HepG2 (cell line): Measurements from ENCODE around the gene CD58. TPM values are rescaled to one million over a fixed set of nuclear protein-coding genes. Genes with fewer than 3 reads are reported as not detected.
A peak's percentile ranks its signal among the peaks of the same experiment; 100 is the strongest.

ENCODE experiments used
- AHDC1 ChIP-seq: sonication (generic); formaldehyde crosslinking; IDR thresholded peaks from 2 replicates; pipeline ENCODE4 v1.5.1; 2020; ENCODE audit warnings: mild to moderate bottlenecking, missing genetic modification reagents, borderline replicate concordance
- GATA4 ChIP-seq: sonication (generic); IDR thresholded peaks from 2 replicates; pipeline ENCODE4 v1.6.1; 2016; ENCODE audit warnings: antibody characterized with exemption, low read depth, borderline replicate concordance
- HOXA9 ChIP-seq: sonication (generic); formaldehyde crosslinking; IDR thresholded peaks from 2 replicates; pipeline ENCODE4 v1.8.1; 2022; ENCODE audit warnings: missing genetic modification reagents, mild to moderate bottlenecking, moderate library complexity, borderline replicate concordance
- KDM5A ChIP-seq: fragments of 200-600 bp; sonication (generic); IDR thresholded peaks from 2 replicates; pipeline ENCODE4 v1.7.0; 2018; ENCODE audit warnings: antibody characterized with exemption, mild to moderate bottlenecking, low read length, borderline replicate concordance
- WIZ ChIP-seq: sonication (generic); formaldehyde crosslinking; IDR thresholded peaks from 2 replicates; pipeline ENCODE4 v1.5.1; 2020; ENCODE audit warnings: mild to moderate bottlenecking, missing genetic modification reagents
- ZC3H4 ChIP-seq: sonication (generic); formaldehyde crosslinking; IDR thresholded peaks from 2 replicates; pipeline ENCODE4 v1.4.0; 2020; ENCODE audit warnings: missing genetic modification reagents, borderline replicate concordance
- ZNF138 ChIP-seq: sonication (generic); formaldehyde crosslinking; IDR thresholded peaks from 2 replicates; pipeline ENCODE4 v1.5.0; 2020; ENCODE audit warnings: mild to moderate bottlenecking, low read depth, missing genetic modification reagents
- ZNF235 ChIP-seq: sonication (generic); formaldehyde crosslinking; IDR thresholded peaks from 2 replicates; pipeline ENCODE4 v1.8.1; 2023; ENCODE audit warnings: mild to moderate bottlenecking, missing genetic modification reagents, borderline replicate concordance
- ZNF362 ChIP-seq: sonication (generic); formaldehyde crosslinking; IDR thresholded peaks from 2 replicates; pipeline ENCODE4 v1.4.0; 2020; ENCODE audit warnings: missing genetic modification reagents, mild to moderate bottlenecking, borderline replicate concordance
- ZSCAN22 ChIP-seq: sonication (generic); formaldehyde crosslinking; IDR thresholded peaks from 2 replicates; pipeline ENCODE4 v1.4.0; 2020; ENCODE audit warnings: mild to moderate bottlenecking, missing genetic modification reagents
- ZSCAN9 ChIP-seq: IDR thresholded peaks from 2 replicates; pipeline ENCODE4 v1.6.1; 2016; ENCODE audit warnings: borderline replicate concordance
- polyA plus RNA-seq, 8 experiments: library from polyadenylated mRNA; depleted of rRNA in 3 of 8; stranded (reverse) in 7 of 8; unstranded in 1 of 8; fragments of >200 nt; fragmentation: Illumina TruSeq in 4 of 8; extraction: Trizol in 4 of 8; gene quantifications; 2 replicates each; pipeline versions ENCODE4 v1.2.1 to v1.2.3, GENCODE V29; 2011 to 2016; ENCODE audit warnings: low read depth in 4 of 8, missing spikeins in 1 of 8, mixed read lengths in 1 of 8; ENCODE audit not compliant: insufficient read depth in 1 of 8
- total RNA-seq, 5 experiments: library from RNA; depleted of rRNA; stranded (reverse); fragments of >200 nt; fragmentation: Illumina TruSeq; extraction: Trizol; gene quantifications; 2 replicates each; pipeline ENCODE4 v1.2.3, GENCODE V29; 2016; ENCODE audit warnings: low read depth in 1 of 5
- TF ChIP-seq, protein P1 (sequence below): sonication (generic); formaldehyde crosslinking; IDR thresholded peaks from 2 replicates; pipeline ENCODE4 v1.5.1; 2020; ENCODE audit warnings: missing genetic modification reagents, mild to moderate bottlenecking, borderline replicate concordance
- TF ChIP-seq, protein P2 (sequence below): sonication (generic); formaldehyde crosslinking; IDR thresholded peaks from 2 replicates; pipeline ENCODE4 v1.9.0; 2022; ENCODE audit warnings: low read depth, missing genetic modification reagents
- TF ChIP-seq, protein P3 (sequence below): sonication (generic); formaldehyde crosslinking; IDR thresholded peaks from 2 replicates; pipeline ENCODE4 v1.5.0; 2020; ENCODE audit warnings: mild to moderate bottlenecking, low read depth, missing genetic modification reagents, borderline replicate concordance
- TF ChIP-seq, protein P4 (sequence below): sonication (generic); formaldehyde crosslinking; IDR thresholded peaks from 2 replicates; pipeline ENCODE4 v1.8.0; 2022; ENCODE audit warnings: mild to moderate bottlenecking, missing genetic modification reagents, borderline replicate concordance

The CD58 gene
- total and polyA plus RNA-seq, 2 of the 13 experiments (the other 11 are each of a cell fraction or from before 2014, with no cell fraction given): 9.4 to 13.5 TPM

GRCh38 chr1:116474921-116475849 lies 95.6 kb downstream of the CD58 start (continued):
- TF ChIP-seq WIZ (CRISPR knock-in tag): no peak; the same call in 1 of the 2 replicates
- peak; percentile 75; the same call in 1 of the 2 replicates for TF ChIP-seq ZSCAN22 (CRISPR knock-in tag)
- no peak; the same call in 1 of the 2 replicates for TF ChIP-seq GATA4
- TF ChIP-seq KDM5A: no peak
- TF ChIP-seq ZNF362 (CRISPR knock-in tag): peak; percentile 50; the same call in 1 of the 2 replicates
- TF ChIP-seq, protein P1, sequence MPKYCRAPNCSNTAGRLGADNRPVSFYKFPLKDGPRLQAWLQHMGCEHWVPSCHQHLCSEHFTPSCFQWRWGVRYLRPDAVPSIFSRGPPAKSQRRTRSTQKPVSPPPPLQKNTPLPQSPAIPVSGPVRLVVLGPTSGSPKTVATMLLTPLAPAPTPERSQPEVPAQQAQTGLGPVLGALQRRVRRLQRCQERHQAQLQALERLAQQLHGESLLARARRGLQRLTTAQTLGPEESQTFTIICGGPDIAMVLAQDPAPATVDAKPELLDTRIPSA (CRISPR knock-in tag): no peak
- TF ChIP-seq ZC3H4 (CRISPR knock-in tag): no peak
- TF ChIP-seq AHDC1 (CRISPR knock-in tag): peak; percentile 86; the same call in 1 of the 2 replicates
- peak; percentile 57; the same call in 1 of the 2 replicates for TF ChIP-seq ZNF235
- TF ChIP-seq, protein P2, sequence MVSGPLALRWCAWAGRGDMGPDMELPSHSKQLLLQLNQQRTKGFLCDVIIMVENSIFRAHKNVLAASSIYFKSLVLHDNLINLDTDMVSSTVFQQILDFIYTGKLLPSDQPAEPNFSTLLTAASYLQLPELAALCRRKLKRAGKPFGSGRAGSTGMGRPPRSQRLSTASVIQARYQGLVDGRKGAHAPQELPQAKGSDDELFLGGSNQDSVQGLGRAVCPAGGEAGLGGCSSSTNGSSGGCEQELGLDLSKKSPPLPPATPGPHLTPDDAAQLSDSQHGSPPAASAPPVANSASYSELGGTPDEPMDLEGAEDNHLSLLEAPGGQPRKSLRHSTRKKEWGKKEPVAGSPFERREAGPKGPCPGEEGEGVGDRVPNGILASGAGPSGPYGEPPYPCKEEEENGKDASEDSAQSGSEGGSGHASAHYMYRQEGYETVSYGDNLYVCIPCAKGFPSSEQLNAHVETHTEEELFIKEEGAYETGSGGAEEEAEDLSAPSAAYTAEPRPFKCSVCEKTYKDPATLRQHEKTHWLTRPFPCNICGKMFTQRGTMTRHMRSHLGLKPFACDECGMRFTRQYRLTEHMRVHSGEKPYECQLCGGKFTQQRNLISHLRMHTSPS: peak; percentile 91
- TF ChIP-seq, protein P3, sequence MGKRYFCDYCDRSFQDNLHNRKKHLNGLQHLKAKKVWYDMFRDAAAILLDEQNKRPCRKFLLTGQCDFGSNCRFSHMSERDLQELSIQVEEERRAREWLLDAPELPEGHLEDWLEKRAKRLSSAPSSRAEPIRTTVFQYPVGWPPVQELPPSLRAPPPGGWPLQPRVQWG (CRISPR knock-in tag): no peak
- peak; percentile 76 for TF ChIP-seq ZSCAN9 (CRISPR knock-in tag)
- TF ChIP-seq, protein P4, sequence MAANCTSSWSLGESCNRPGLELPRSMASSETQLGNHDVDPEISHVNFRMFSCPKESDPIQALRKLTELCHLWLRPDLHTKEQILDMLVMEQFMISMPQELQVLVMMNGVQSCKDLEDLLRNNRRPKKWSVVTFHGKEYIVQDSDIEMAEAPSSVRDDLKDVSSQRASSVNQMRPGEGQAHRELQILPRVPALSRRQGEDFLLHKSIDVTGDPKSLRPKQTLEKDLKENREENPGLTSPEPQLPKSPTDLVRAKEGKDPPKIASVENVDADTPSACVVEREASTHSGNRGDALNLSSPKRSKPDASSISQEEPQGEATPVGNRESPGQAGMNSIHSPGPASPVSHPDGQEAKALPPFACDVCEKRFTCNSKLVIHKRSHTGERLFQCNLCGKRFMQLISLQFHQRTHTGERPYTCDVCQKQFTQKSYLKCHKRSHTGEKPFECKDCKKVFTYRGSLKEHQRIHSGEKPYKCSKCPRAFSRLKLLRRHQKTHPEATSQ (CRISPR knock-in tag): peak; percentile 78; the same call in 1 of the 2 replicates
- no peak for TF ChIP-seq ZNF138
- no peak for TF ChIP-seq HOXA9 (CRISPR knock-in tag)
